Mucosa of stomach (tissue), 1 donor: Measurements from ENCODE around the gene UGT1A7.
"Not testable (repeated sequence)": the region's sequence is repeated elsewhere in the genome, so short reads cannot be mapped to it uniquely, and the experiment has no call there.

Source experiments
- H3K27me3 ChIP-seq: one replicate; pipeline ENCODE4 v1.7.0; 2013; ENCODE audit warnings: mild to moderate bottlenecking, low read length; ENCODE audit not compliant: control insufficient read depth, insufficient read depth
- H3K36me3 ChIP-seq: one replicate; pipeline ENCODE4 v1.7.0; 2013; ENCODE audit warnings: low read length; ENCODE audit not compliant: control insufficient read depth, insufficient read depth
- H3K4me1 ChIP-seq: one replicate; pipeline ENCODE4 v1.7.0; 2013; ENCODE audit warnings: mild to moderate bottlenecking, low read length; ENCODE audit not compliant: control insufficient read depth, insufficient read depth
- H3K4me3 ChIP-seq: one replicate; pipeline ENCODE4 v1.7.0; 2013; ENCODE audit warnings: low read length
- H3K9ac ChIP-seq: one replicate; pipeline ENCODE4 v1.7.0; 2013; ENCODE audit warnings: mild to moderate bottlenecking, low read length, moderate library complexity
- H3K9me3 ChIP-seq: one replicate; pipeline ENCODE4 v1.7.0; 2013; ENCODE audit warnings: mild to moderate bottlenecking, low read length, moderate library complexity; ENCODE audit not compliant: control insufficient read depth
- donor health status: Pancreatic carcinoma.

The UGT1A7 gene

GRCh38 chr2:233688341-233688740 is 6.6 kb downstream of the UGT1A7 start:
- no peak overlapping the region for H3K4me3 ChIP-seq
- no peak overlapping the region for H3K9ac ChIP-seq
- no peaks in the 10 kb centered on the region for H3K27me3 ChIP-seq
- peaks cover 45% of the 10 kb centered on the region for H3K4me1 ChIP-seq
- H3K9me3 ChIP-seq = no peaks in the 10 kb centered on the region
- no peaks in the 10 kb centered on the region for H3K36me3 ChIP-seq

DNA sequence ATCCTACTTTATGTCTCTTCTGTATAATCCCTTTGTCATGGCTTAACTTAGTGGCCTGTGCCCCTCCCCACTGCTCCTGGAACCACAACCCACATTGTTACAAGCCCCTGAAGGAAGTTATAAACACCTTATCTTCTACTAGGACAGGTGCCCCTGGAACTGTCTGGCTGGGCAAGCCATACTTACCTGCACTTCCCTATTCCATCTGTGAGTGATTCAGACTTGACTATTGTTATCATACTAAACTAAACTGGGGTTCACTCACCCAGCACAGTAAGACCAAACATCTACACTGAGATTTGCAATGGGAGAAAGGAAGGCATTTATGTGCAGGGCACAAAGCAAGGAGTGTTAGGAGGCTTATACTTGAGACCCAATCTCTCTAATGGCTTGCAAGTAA is 7.3 kb downstream of the UGT1A7 start:
- Histone ChIP-seq H3K9ac (no peak overlapping the region), H3K4me1 (peaks cover 52% of the 10 kb centered on the region), H3K4me3 (no peak overlapping the region), H3K27me3 (no peaks in the 10 kb centered on the region), H3K9me3 (no peaks in the 10 kb centered on the region), H3K36me3 (no peaks in the 10 kb centered on the region)

- no peaks in the 10 kb centered on the region for H3K9me3 ChIP-seq
- H3K4me3 ChIP-seq = no peak overlapping the region
- H3K27me3 ChIP-seq = no peaks in the 10 kb centered on the region
- H3K9ac ChIP-seq = no peak overlapping the region
- H3K36me3 ChIP-seq = no peaks in the 10 kb centered on the region
- H3K4me1 ChIP-seq = peaks cover 56% of the 10 kb centered on the region
Measured at GRCh38 chr2:233689501-233689900, 7.8 kb downstream of the UGT1A7 start.

DNA sequence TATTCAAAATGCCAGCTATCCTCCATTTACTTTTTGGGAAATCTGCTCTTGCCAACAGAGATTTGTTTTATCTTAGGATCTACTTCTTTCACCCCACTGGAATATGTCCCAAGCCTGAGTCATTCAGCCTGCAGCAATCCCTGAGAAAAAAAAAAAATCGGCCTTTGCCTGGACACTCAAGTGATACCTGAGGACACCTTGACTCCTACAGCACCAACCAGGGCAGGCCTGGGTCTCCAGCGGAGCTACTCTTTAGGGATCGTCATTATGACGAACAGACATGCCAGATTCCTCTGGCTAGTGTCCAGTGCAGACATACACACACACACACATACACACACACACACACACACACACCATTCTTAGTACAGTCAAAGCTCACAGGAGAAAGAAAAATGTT is 8.7 kb downstream of the UGT1A7 start:
- Histone ChIP-seq H3K36me3 (no peaks in the 10 kb centered on the region), H3K9ac (no peak overlapping the region), H3K9me3 (no peaks in the 10 kb centered on the region), H3K4me3 (no peak overlapping the region), H3K27me3 (no peaks in the 10 kb centered on the region), H3K4me1 (peaks cover 58% of the 10 kb centered on the region)

DNA sequence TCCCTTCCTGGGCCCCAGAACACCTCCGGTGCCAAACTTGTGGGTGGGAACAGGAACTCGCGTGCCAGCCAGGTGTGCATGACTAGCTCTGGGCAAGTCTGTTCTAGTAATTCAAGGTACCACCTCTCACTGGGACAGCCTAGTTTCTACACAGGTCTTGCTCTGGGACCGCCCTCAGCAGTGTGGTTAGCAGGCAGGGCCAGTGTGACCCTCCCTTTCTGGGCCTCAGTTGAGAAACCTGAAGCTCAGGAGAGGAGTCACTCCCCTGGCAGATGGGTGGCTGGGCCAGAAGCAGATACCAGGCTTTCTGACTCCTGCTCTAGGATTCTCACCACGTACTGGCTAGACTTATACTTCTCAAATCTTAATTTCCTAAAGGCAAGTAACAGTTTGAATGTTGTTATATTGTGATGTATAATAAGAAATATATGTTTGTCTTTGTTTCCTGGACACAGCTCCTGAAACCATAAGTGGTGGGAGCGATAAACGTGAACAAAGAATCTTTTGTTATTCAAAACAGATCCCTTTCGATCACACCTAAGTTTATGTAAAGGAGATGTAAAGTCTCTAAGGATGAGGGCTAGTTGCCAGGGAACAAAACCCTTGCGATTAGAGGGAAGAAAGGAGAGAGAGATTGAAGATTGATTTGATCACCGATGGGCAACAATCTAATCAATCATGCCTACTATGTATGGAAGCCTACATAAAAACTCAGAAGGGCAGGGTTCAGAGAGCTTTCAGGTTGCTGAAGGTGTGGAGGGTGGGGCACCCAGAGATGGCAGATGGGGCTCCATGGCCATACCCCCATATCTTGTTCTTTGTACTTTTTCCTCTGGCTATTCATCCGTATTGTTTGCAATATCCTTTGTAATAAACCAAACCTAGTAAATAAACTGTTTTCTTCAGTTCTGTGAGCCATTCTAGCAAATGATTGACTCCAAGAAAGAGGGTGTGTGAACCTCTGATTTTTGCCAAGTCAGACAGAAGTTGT is 10.0 kb downstream of the UGT1A7 start:
- Histone ChIP-seq H3K4me3 (peak overlapping the region; percentile 9), H3K27me3 (no peaks in the 10 kb centered on the region), H3K9ac (peak overlapping the region; percentile 59), H3K4me1 (peaks cover 56% of the 10 kb centered on the region), H3K36me3 (no peaks in the 10 kb centered on the region), H3K9me3 (no peaks in the 10 kb centered on the region)

- Histone ChIP-seq H3K4me3 (peak within 1 kb of the TSS; percentile 9), H3K9ac (peak within 1 kb of the TSS; percentile 59)
Measured at GRCh38 chr2:233692648-233693047, 10.9 kb downstream of the UGT1A7 start, which contains the start of gene UGT1A6. UGT1A6 (plus strand) TSS chr2:233692890; CDS start chr2:233693005, 115 bp downstream.

GRCh38 chr2:233693963-233694362 is 12.3 kb downstream of the UGT1A7 start:
- Histone ChIP-seq H3K4me1 (peaks cover 44% of the 10 kb centered on the region), H3K9ac (no peak overlapping the region), H3K27me3 (no peaks in the 10 kb centered on the region), H3K36me3 (no peaks in the 10 kb centered on the region), H3K9me3 (no peaks in the 10 kb centered on the region), H3K4me3 (no peak overlapping the region)

More at GRCh38 chr2:233692648-233693047, 10.9 kb downstream of the UGT1A7 start, which contains the start of gene UGT1A6:
- peaks cover 54% of the 10 kb centered on the region for H3K4me1 ChIP-seq
- no peaks in the 10 kb centered on the region for H3K27me3 ChIP-seq
- no peaks in the 10 kb centered on the region for H3K9me3 ChIP-seq
- no peaks in the 10 kb centered on the region for H3K36me3 ChIP-seq

DNA sequence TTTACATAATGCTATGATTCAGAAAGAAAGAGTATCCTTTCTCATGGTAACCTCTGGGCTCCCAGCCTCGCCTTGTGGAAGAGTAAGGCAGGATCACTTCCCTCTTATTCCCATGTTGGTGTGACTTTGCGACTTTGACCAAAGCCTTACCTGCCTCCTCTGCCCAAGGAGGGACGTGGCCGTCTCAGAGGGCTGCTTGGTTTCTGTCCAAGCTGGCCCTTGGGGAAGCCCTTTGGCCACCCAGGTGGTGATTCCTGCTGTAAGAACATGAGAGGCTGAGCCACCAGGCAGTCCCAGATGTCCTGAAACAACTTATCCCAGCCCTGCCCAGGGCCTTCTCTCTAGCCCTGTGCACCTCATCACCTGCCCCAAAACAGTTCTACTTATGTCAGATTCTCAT is 17.0 kb downstream of the UGT1A7 start:
- Histone ChIP-seq H3K9ac (no peak overlapping the region), H3K9me3 (no peaks in the 10 kb centered on the region), H3K27me3 (no peaks in the 10 kb centered on the region), H3K4me3 (no peak overlapping the region), H3K36me3 (no peaks in the 10 kb centered on the region), H3K4me1 (peaks cover 19% of the 10 kb centered on the region)

DNA sequence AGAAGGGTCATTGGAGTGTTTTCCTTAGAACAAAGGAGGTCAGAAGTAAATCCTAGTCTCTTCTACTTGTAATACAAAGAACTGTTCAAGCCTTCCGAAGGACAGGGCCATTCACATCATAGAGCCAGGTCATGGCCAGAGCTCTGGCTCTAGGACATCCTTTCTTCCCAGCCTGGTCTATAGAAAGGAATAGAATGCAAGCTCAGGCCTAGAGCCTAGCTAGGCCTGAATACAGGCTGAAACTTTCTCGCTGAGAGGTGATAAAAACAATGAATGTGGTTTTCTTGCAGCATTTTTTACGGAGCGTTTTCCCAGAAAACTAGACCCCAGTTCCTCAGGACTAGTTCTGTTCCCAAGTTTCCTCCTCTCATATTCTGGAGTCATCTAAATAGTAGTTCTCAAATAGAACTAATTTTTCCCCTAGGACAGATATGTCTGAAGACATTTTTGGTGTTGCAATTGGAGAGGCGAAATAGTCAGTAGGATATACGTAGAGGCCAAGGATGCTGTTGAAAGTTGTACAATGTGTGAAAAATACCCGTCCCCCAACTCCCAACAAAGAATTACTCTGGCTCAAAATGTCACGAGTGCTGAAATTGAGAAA is 17.8 kb downstream of the UGT1A7 start:
- no peaks in the 10 kb centered on the region for H3K36me3 ChIP-seq
- H3K4me1 ChIP-seq = peaks cover 11% of the 10 kb centered on the region
- H3K9ac ChIP-seq = no peak overlapping the region
- no peaks in the 10 kb centered on the region for H3K27me3 ChIP-seq
- no peaks in the 10 kb centered on the region for H3K9me3 ChIP-seq
- no peak overlapping the region for H3K4me3 ChIP-seq

DNA sequence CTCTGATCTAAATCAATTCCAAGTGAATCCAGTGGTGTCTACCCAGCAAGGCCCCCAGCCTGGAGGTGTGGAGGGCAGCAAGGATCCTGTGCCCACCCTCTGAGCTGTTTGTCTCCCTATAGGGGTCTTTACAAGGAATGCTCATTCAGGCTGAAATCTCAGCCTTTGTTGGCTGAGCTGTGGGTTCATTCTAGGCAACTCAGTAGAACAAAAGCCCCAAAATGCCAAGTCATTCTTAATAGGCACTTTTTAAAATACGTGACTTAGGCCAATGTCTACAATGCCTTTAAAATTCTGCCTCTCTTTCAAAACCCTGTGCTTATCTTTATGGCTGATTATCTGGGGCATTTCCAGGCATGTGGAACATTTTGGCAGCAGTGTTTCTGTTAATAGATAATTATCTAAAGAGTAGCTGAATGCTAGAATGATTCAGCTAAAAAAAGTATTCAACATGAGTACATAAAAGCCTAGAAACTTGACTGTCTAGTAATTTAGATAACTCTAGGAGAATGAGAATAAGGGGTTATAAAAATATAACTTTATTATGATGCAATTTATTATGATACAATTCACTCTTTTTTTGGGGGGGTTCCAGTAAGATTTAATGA is 18.4 kb downstream of the UGT1A7 start:
- H3K9me3 ChIP-seq = no peaks in the 10 kb centered on the region
- H3K27me3 ChIP-seq = no peaks in the 10 kb centered on the region
- H3K4me3 ChIP-seq = no peak overlapping the region
- no peaks in the 10 kb centered on the region for H3K36me3 ChIP-seq
- no peak overlapping the region for H3K9ac ChIP-seq
- peaks cover 10% of the 10 kb centered on the region for H3K4me1 ChIP-seq

DNA sequence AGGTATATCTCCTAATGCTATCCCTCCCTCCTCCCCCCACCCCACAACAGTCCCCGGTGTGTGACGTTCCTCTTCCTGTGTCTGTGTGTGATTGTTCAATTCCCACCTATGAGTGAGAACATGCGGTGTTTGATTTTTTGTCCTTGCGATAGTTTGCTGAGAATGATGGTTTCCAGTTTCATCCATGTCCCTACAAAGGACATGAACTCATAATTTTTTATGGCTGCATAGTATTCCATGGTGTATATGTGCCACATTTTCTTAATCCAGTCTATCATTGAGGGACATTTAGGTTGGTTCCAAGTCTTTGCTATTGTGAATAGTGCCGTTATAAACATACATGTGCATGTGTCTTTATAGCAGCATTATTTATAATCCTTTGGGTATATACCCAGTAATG is 19.1 kb downstream of the UGT1A7 start:
- not testable (repeated sequence) for H3K27me3 ChIP-seq
- H3K4me1 ChIP-seq = peaks cover 13% of the 10 kb centered on the region

DNA sequence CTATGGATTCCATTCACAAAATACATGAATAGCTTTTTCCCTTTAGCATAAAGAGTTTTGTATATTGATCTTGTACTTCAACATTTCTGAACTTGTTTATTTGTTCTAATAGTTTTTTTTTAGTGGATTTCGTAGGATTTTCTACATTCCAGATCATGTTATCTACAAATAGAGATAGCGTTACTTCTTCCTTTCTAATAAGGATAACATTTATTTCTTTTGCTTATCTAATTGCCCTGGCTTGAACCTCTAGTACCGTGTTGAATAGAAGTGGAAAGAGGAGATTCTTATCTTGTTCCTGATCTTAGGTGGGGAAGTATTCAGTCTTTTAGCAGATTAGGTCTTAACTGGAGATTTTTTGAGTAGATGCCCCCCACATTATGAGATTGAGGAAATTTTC is 20.5 kb downstream of the UGT1A7 start:
- Histone ChIP-seq H3K36me3 (no peaks in the 10 kb centered on the region), H3K9me3 (no peaks in the 10 kb centered on the region), H3K9ac (no peak overlapping the region), H3K27me3 (no peaks in the 10 kb centered on the region), H3K4me3 (no peak overlapping the region), H3K4me1 (peaks cover 27% of the 10 kb centered on the region)

More for the DNA sequence above, 19.1 kb downstream of the UGT1A7 start:
- not testable (repeated sequence) for H3K9me3 ChIP-seq, H3K9ac ChIP-seq, H3K36me3 ChIP-seq, H3K4me3 ChIP-seq
